HepG2 (cell line): Measurements from ENCODE around the gene KCND2. TPM values are rescaled to one million over a fixed set of nuclear protein-coding genes. Genes with fewer than 3 reads are reported as not detected.

ENCODE experiments used
- ATAC-seq: fragments of 200-7000 bp; cut with Tn5 transposase; 3 replicates; pipeline ENCODE4 v1.9.1; 2020; ENCODE audit warnings: mild to moderate bottlenecking, moderate library complexity
- BruUV-seq: library from RNA; stranded (reverse); fragments of 400-500 nt; replicated peaks from 2 replicates; lab custom pipeline; 2021; lab: Mats Ljungman, UMichigan
- CTCF ChIA-PET: fragments of 300-600 bp; formaldehyde crosslinking; extraction: SDS; loops from one replicate; lab custom pipeline; 2021; ENCODE audit warnings: low total read pairs, inconsistent platforms, low intra/inter-chr PET ratio; lab: Yijun Ruan, JAX
- POLR2A ChIA-PET: fragments of 350-600 bp; sonication (Branson Sonifier 250); formaldehyde crosslinking; loops from one replicate; lab custom pipeline; 2020; ENCODE audit warnings: antibody characterized with exemption, inconsistent platforms; lab: Yijun Ruan, JAX
- DNase-seq: peaks from one replicate; pipeline ENCODE4 v3.0.0-alpha.2; 2015; ENCODE audit warnings: low spot score
- FAIRE-seq: peaks from 3 replicates; lab custom pipeline; 2011; peaks lifted over from hg19 to GRCh38; lab: Jason Lieb, UNC
- H2AFZ ChIP-seq: one replicate; pipeline ENCODE4 v1.6.1; 2011; ENCODE audit warnings: low read length, inconsistent platforms
- H3K27ac ChIP-seq: fragments of 300-600 bp; 3 replicates; pipeline ENCODE4 v1.8.0; 2011; ENCODE audit warnings: mixed run types, mild to moderate bottlenecking, mixed read lengths, low read length, inconsistent platforms; ENCODE audit not compliant: insufficient read depth; ENCODE audit errors: extremely low read length
- H3K27me3 ChIP-seq, 2 experiments: fragments of 200-600 bp in 1 of 2; 2 replicates in 1 of 2; 3 replicates in 1 of 2; pipeline versions ENCODE4 v1.6.0 to v1.8.0; 2011; ENCODE audit warnings: low read length in 2 of 2, mild to moderate bottlenecking in 2 of 2, moderate library complexity in 2 of 2, inconsistent platforms in 1 of 2; ENCODE audit not compliant: insufficient read depth in 2 of 2, control insufficient read depth in 1 of 2
- H3K36me3 ChIP-seq, 2 experiments: fragments of 200-600 bp in 1 of 2; replicated peaks in 1 of 2; 2 replicates in 1 of 2; 3 replicates in 1 of 2; pipeline versions ENCODE4 v1.5.1 to v1.8.0; 2011; ENCODE audit warnings: low read length in 2 of 2, inconsistent platforms in 1 of 2; ENCODE audit not compliant: insufficient read depth in 2 of 2, control insufficient read depth in 1 of 2
- H3K4me1 ChIP-seq: 2 replicates; pipeline ENCODE4 v1.5.1; 2012; ENCODE audit warnings: low read length, inconsistent platforms; ENCODE audit not compliant: insufficient read depth
- H3K4me2 ChIP-seq: 2 replicates; pipeline ENCODE4 v1.6.0; 2011; ENCODE audit warnings: low read depth, low read length, inconsistent platforms
- H3K4me3 ChIP-seq, 3 experiments: fragments of 200-600 bp in 1 of 3; sonication (generic), shearing (Covaris generic) in 1 of 3; replicated peaks in 1 of 3; 2 replicates each; pipeline ENCODE4 v1.5.1; 2011 to 2016; ENCODE audit warnings: low read length in 3 of 3, inconsistent platforms in 2 of 3, low read depth in 2 of 3, mild to moderate bottlenecking in 2 of 3, control low read depth in 1 of 3, mixed read lengths in 1 of 3; ENCODE audit not compliant: insufficient read depth in 1 of 3
- H3K79me2 ChIP-seq: one replicate; pipeline ENCODE4 v1.6.1; 2011; ENCODE audit warnings: low read length, inconsistent platforms; ENCODE audit not compliant: insufficient read depth
- H3K9ac ChIP-seq: 2 replicates; pipeline ENCODE4 v1.6.0; 2011; ENCODE audit warnings: mild to moderate bottlenecking, low read depth, low read length, inconsistent platforms; ENCODE audit not compliant: insufficient read depth
- H3K9me3 ChIP-seq: 2 replicates; pipeline ENCODE4 v1.5.1; 2012; ENCODE audit warnings: mild to moderate bottlenecking, low read length
- H4K20me1 ChIP-seq: 2 replicates; pipeline ENCODE4 v1.6.0; 2011; ENCODE audit warnings: inconsistent platforms, mild to moderate bottlenecking, low read length, moderate library complexity; ENCODE audit not compliant: insufficient read depth
- KMT2B ChIP-seq: IDR thresholded peaks from 2 replicates; pipeline ENCODE4 v1.6.1; 2016; ENCODE audit warnings: missing genetic modification reagents, missing compliant biosample characterization
- TCF12 ChIP-seq, 2 experiments: fragments of 450-650 bp in 1 of 2; sonication (generic) in 1 of 2; formaldehyde crosslinking in 1 of 2; IDR thresholded peaks; 2 replicates each; pipeline versions ENCODE4 v1.6.1 to v1.8.0; 2017 to 2022; ENCODE audit warnings: antibody characterized with exemption in 1 of 2, mild to moderate bottlenecking in 1 of 2, missing genetic modification reagents in 1 of 2, moderate library complexity in 1 of 2
- ZNF354B ChIP-seq: sonication (generic); formaldehyde crosslinking; IDR thresholded peaks from 2 replicates; pipeline ENCODE4 v1.8.0; 2022; ENCODE audit warnings: mild to moderate bottlenecking, missing genetic modification reagents
- WGBS: methylation state at CpG from one replicate; pipeline ENCODE4 v1.1.6; 2017; ENCODE audit warnings: low lambda C conversion rate; 5-methylcytosine and 5-hydroxymethylcytosine counted together
- in situ Hi-C: cut with HindIII; loops from 2 replicates; pipeline ENCODE4 v1.10.0; 2017; ENCODE audit warnings: low pct_unique_long_range_greater_than_20kb; ENCODE audit not compliant: extremely low pct_ligation_motif_present
- intact Hi-C: fragments of 100-400 bp; cut with micrococcal nuclease; formaldehyde crosslinking; loops from one replicate; pipeline ENCODE4 v1.10.0; 2022; ENCODE audit not compliant: unreplicated experiment
- polyA plus RNA-seq, 8 experiments: library from polyadenylated mRNA; depleted of rRNA in 3 of 8; stranded (reverse) in 7 of 8; unstranded in 1 of 8; fragments of >200 nt; fragmentation: Illumina TruSeq in 4 of 8; extraction: Trizol in 4 of 8; gene quantifications; 2 replicates each; pipeline versions ENCODE4 v1.2.1 to v1.2.3, GENCODE V29; 2011 to 2016; ENCODE audit warnings: low read depth in 4 of 8, missing spikeins in 1 of 8, mixed read lengths in 1 of 8; ENCODE audit not compliant: insufficient read depth in 1 of 8
- total RNA-seq, 5 experiments: library from RNA; depleted of rRNA; stranded (reverse); fragments of >200 nt; fragmentation: Illumina TruSeq; extraction: Trizol; gene quantifications; 2 replicates each; pipeline ENCODE4 v1.2.3, GENCODE V29; 2016; ENCODE audit warnings: low read depth in 1 of 5

The KCND2 gene
- total and polyA plus RNA-seq, 2 of the 13 experiments (the other 11 are each of a cell fraction or from before 2014, with no cell fraction given), result not detected

- ATAC-seq (no peak; the same call in 2 of the 3 replicates), FAIRE-seq (no peak), DNase-seq (no peak)
- in situ Hi-C loops (no loop called here), intact Hi-C loops (no loop called here)
- CTCF ChIA-PET, result no interaction called here
- Histone ChIP-seq H3K36me3 (no peaks in the 10 kb centered on the region), H3K27me3 (no peaks in the 10 kb centered on the region), H3K4me2 (no peak overlapping the region), H3K79me2 (no peaks in the 10 kb centered on the region), H3K9ac (no peak overlapping the region), H3K4me1 (no peaks in the 10 kb centered on the region), H2AFZ (no peak overlapping the region), H3K9me3 (no peaks in the 10 kb centered on the region), H3K27ac (no peak overlapping the region), H4K20me1 (no peaks in the 10 kb centered on the region), H3K4me3 (no peak overlapping the region)
- BruUV-seq, result no TSS peak
- TF ChIP-seq TCF12 (IDR thresholded peaks at IDR 0.05) (no peak), TCF12 (CRISPR knock-in tag; IDR thresholded peaks at IDR 0.05) (no peak)
- 2% methylated on average over 3 of the region's 3 CpGs for WGBS
- POLR2A ChIA-PET, result no interaction called here
These were observed 470.2 kb downstream of the KCND2 start for GRCh38 chr7:120743128-120743527.

DNA sequence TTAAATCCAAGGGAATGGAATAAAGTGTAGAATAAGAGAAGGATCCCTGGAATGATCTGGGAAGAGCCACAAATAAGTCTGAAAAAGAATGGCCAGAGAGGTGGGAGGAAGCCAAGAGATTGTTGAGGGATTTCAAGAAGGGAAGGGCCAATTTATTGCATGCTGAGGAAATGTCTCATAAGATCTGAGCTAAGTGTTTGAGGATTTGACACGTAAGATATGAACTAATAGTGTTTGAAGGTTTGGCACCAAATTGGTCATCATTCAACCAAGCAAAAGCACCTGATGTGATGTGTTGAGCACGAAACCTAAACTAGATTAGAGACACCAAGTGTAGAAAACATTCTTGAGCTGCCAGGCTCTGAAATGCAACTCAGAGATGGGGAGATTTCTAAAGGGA is 487.1 kb downstream of the KCND2 start:
- Histone ChIP-seq H3K4me3 (no peak overlapping the region), H3K9me3 (no peaks in the 10 kb centered on the region), H3K4me2 (no peak overlapping the region), H2AFZ (no peak overlapping the region), H3K9ac (no peak overlapping the region), H3K4me1 (no peaks in the 10 kb centered on the region), H3K79me2 (no peaks in the 10 kb centered on the region), H4K20me1 (no peaks in the 10 kb centered on the region), H3K27me3 (no peaks in the 10 kb centered on the region), H3K27ac (no peak overlapping the region), H3K36me3 (no peaks in the 10 kb centered on the region)
- in situ Hi-C loops, result no loop called here
- WGBS, result 0% methylated on average over 2 of the region's 2 CpGs
- DNase-seq (no peak), FAIRE-seq (no peak), ATAC-seq (no peak)
- CTCF ChIA-PET, result no interaction called here
- POLR2A ChIA-PET, result no interaction called here
- BruUV-seq, result no TSS peak
- TF ChIP-seq ZNF354B (CRISPR knock-in tag) (no peak), KMT2B (no peak)
- intact Hi-C loops, result no loop called here
